PC-9 (cell line): ENCODE measurements around the gene SEMA4B. TPM values are rescaled to one million over a fixed set of nuclear protein-coding genes. Genes with fewer than 3 reads are reported as not detected.

Experiments used
- BruUV-seq: library from RNA; stranded (reverse); fragments of 400-500 nt; replicated peaks from 2 replicates; lab custom pipeline; 2021; lab: Mats Ljungman, UMichigan
- CTCF ChIA-PET: fragments of 300-600 bp; sonication (Branson Sonifier 250); formaldehyde crosslinking; loops from one replicate; lab custom pipeline; 2022; ENCODE audit warnings: antibody characterized with exemption; lab: Charles Lee
- POLR2A ChIA-PET: fragments of 300-600 bp; sonication (Branson Sonifier 250); formaldehyde crosslinking; loops from one replicate; lab custom pipeline; 2022; ENCODE audit warnings: antibody characterized with exemption; ENCODE audit not compliant: unreplicated experiment; lab: Charles Lee
- DNase-seq, 2 experiments: peaks; one replicate each; pipeline versions ENCODE4 v3.0.0 to v3.0.0-alpha.2; 2015 to 2022; ENCODE audit warnings: mixed read lengths in 1 of 2
- H2AFZ ChIP-seq: fragments of 200-600 bp; sonication (generic); 2 replicates; pipeline ENCODE4 v1.8.1; 2017; ENCODE audit warnings: antibody characterized with exemption
- H3F3A ChIP-seq: fragments of 200-600 bp; sonication (generic); 2 replicates; pipeline ENCODE4 v1.8.1; 2017; ENCODE audit warnings: antibody characterized with exemption, mild to moderate bottlenecking, low read depth; ENCODE audit not compliant: insufficient read depth
- H3K27ac ChIP-seq: fragments of 200-600 bp; sonication (generic); 2 replicates; pipeline ENCODE4 v1.6.1; 2016; ENCODE audit warnings: mixed run types
- H3K27me3 ChIP-seq: fragments of 200-600 bp; sonication (generic); 2 replicates; pipeline ENCODE4 v1.6.1; 2016; ENCODE audit warnings: low read depth, mixed run types; ENCODE audit not compliant: insufficient read depth
- H3K36me3 ChIP-seq: fragments of 200-600 bp; sonication (generic); 2 replicates; pipeline ENCODE4 v1.6.1; 2016; ENCODE audit warnings: low read depth, mixed run types
- H3K4me1 ChIP-seq: fragments of 200-600 bp; sonication (generic); replicated peaks from 2 replicates; pipeline ENCODE4 v1.6.1; 2016; ENCODE audit warnings: mixed run types; ENCODE audit not compliant: insufficient read depth
- H3K4me2 ChIP-seq: fragments of 200-600 bp; sonication (generic); 2 replicates; pipeline ENCODE4 v1.6.1; 2017; ENCODE audit warnings: mixed run types
- H3K4me3 ChIP-seq: fragments of 200-600 bp; sonication (generic); 2 replicates; pipeline ENCODE4 v1.6.1; 2016; ENCODE audit warnings: mixed run types
- H3K79me2 ChIP-seq: fragments of 200-600 bp; sonication (generic); 2 replicates; pipeline ENCODE4 v1.6.1; 2017; ENCODE audit warnings: low read depth, mixed run types
- H3K9me2 ChIP-seq: fragments of 200-600 bp; sonication (generic); 2 replicates; pipeline ENCODE4 v1.8.1; 2017; ENCODE audit warnings: mild to moderate bottlenecking; ENCODE audit not compliant: insufficient read depth
- H3K9me3 ChIP-seq: fragments of 200-600 bp; sonication (generic); 2 replicates; pipeline ENCODE4 v1.8.1; 2016; ENCODE audit warnings: low read depth; ENCODE audit not compliant: insufficient read depth
- H4K20me1 ChIP-seq: fragments of 200-600 bp; sonication (generic); 2 replicates; pipeline ENCODE4 v1.8.1; 2017; ENCODE audit not compliant: insufficient read depth
- CTCF ChIP-seq: fragments of 200-600 bp; sonication (generic); conservative IDR thresholded peaks from 2 replicates; pipeline ENCODE4 v1.6.1; 2017; ENCODE audit warnings: mixed run types, antibody characterized with exemption, mild to moderate bottlenecking, moderate library complexity
- EZH2 ChIP-seq: fragments of 200-600 bp; sonication (generic); IDR thresholded peaks from 2 replicates; pipeline ENCODE4 v1.8.0; 2017; ENCODE audit warnings: antibody characterized with exemption, low read depth
- intact Hi-C: fragments of 100-400 bp; cut with micrococcal nuclease; formaldehyde crosslinking; loops from one replicate; pipeline ENCODE4 v1.10.0; 2022; ENCODE audit not compliant: unreplicated experiment
- total RNA-seq: library from RNA; stranded (reverse); gene quantifications from 2 replicates; pipeline ENCODE4 v1.2.3, GENCODE V29; 2021

Gene SEMA4B
- total RNA-seq, 1 experiment from 2014 or later = 70.7 TPM

- no peaks in the 10 kb centered on the region for H3K9me3 ChIP-seq
- DNase-seq = no peak
- peak overlapping the region; percentile 94 for H3K4me2 ChIP-seq
- no peak overlapping the region for H2AFZ ChIP-seq
- intact Hi-C loops = loop anchor here (2.0 to 5.0 kb wide), 3 partner anchors 55 to 339 kb away; partner anchors contain the start of gene AP3S2
- H3F3A ChIP-seq = peaks cover 79% of the 10 kb centered on the region
- H3K27me3 ChIP-seq = no peaks in the 10 kb centered on the region
- no peak overlapping the region for H3K27ac ChIP-seq
- H3K4me1 ChIP-seq = peaks cover 46% of the 10 kb centered on the region
- no TSS peak for BruUV-seq
- H4K20me1 ChIP-seq = peaks cover 14% of the 10 kb centered on the region; the same call in 1 of the 2 replicates
- H3K4me3 ChIP-seq = peak overlapping the region; percentile 86; the same call in 1 of the 2 replicates
- peaks cover 46% of the 10 kb centered on the region for H3K79me2 ChIP-seq
- ChIA-PET CTCF (no interaction called here), POLR2A (interaction anchor here (0.7 kb wide), 1 partner anchor 10 kb away, joined by 5 read pairs; no protein-coding TSS in a partner anchor)
- H3K9me2 ChIP-seq = no peaks in the 10 kb centered on the region
- TF ChIP-seq CTCF = no peak
- no peak for TF ChIP-seq EZH2
- 0 out of 2 replicates have a peak, but pooled peaks cover 15% of the 10 kb centered on the region for H3K36me3 ChIP-seq
Measured at GRCh38 chr15:90231028-90232017, 30.2 kb downstream of the SEMA4B start.

- H3K9me3 ChIP-seq = no peaks in the 10 kb centered on the region
- no peaks in the 10 kb centered on the region for H3K9me2 ChIP-seq
- POLR2A ChIA-PET = interaction anchor here (0.6 to 0.7 kb wide), 2 partner anchors 11 to 31 kb away, joined by 4 to 5 read pairs; partner anchors contain the start of gene SEMA4B
- 0 out of 2 replicates have a peak, but pooled peaks cover 14% of the 10 kb centered on the region for H4K20me1 ChIP-seq
- TF ChIP-seq EZH2 = no peak
- no peak for TF ChIP-seq CTCF
- CTCF ChIA-PET = no interaction called here
- peak overlapping the region; percentile 94 for H3K4me2 ChIP-seq
- intact Hi-C loops = loop anchor here (2.0 to 5.0 kb wide), 3 partner anchors 55 to 340 kb away; partner anchors contain the start of gene AP3S2
- H3K36me3 ChIP-seq = 0 out of 2 replicates have a peak, but pooled peaks cover 13% of the 10 kb centered on the region
- H3K4me1 ChIP-seq = peaks cover 54% of the 10 kb centered on the region
- H3K4me3 ChIP-seq = peak overlapping the region; percentile 86
- peak in 1 of 2 experiments; percentile 52 for DNase-seq
- H2AFZ ChIP-seq = no peak overlapping the region
- peaks cover 49% of the 10 kb centered on the region for H3K79me2 ChIP-seq
- BruUV-seq = no TSS peak
- no peaks in the 10 kb centered on the region for H3K27me3 ChIP-seq
- peaks cover 75% of the 10 kb centered on the region for H3F3A ChIP-seq
- H3K27ac ChIP-seq = no peak overlapping the region
Measured at GRCh38 chr15:90232196-90232595, 31.1 kb downstream of the SEMA4B start.

GRCh38 chr15:90232941-90233386 lies 31.8 kb downstream of the SEMA4B start:
- BruUV-seq = no TSS peak
- H4K20me1 ChIP-seq = 0 out of 2 replicates have a peak, but pooled peaks cover 14% of the 10 kb centered on the region
- peak overlapping the region; percentile 86 for H3K4me3 ChIP-seq
- H3K79me2 ChIP-seq = peaks cover 49% of the 10 kb centered on the region
- H3K9me2 ChIP-seq = no peaks in the 10 kb centered on the region
- H3F3A ChIP-seq = peaks cover 78% of the 10 kb centered on the region
- no peaks in the 10 kb centered on the region for H3K27me3 ChIP-seq
- ChIA-PET CTCF (interaction anchor here (0.8 kb wide), 1 partner anchor 59 kb away, joined by 3 read pairs; no protein-coding TSS in a partner anchor), POLR2A (interaction anchor here (0.6 kb wide), 1 partner anchor 74 kb away, joined by 6 read pairs; no protein-coding TSS in a partner anchor)
- H2AFZ ChIP-seq = peak overlapping the region; percentile 89; the same call in 1 of the 2 replicates
- DNase-seq = no peak
- H3K9me3 ChIP-seq = no peaks in the 10 kb centered on the region
- H3K27ac ChIP-seq = peak overlapping the region; percentile 74
- TF ChIP-seq CTCF (peak; percentile 64; the same call in 1 of the 2 replicates), EZH2 (no peak)
- peak overlapping the region; percentile 94 for H3K4me2 ChIP-seq
- intact Hi-C loops = loop anchor here (1.0 to 5.0 kb wide), 4 partner anchors 32 to 341 kb away; partner anchors contain the start of genes AP3S2 and NGRN
- peaks cover 16% of the 10 kb centered on the region for H3K36me3 ChIP-seq
- H3K4me1 ChIP-seq = peaks cover 57% of the 10 kb centered on the region
